ENCODE measurements around the gene SLC46A2. TPM values are rescaled to one million over a fixed set of nuclear protein-coding genes. Genes with fewer than 3 reads are reported as not detected.

Gene SLC46A2
- total RNA-seq, 1 donor from 2014 or later: not detected

- TF ChIP-seq EZH2 (IDR thresholded peaks at IDR 0.05; ENCODE audit: insufficient read depth, low read length) (no peak), CTCF (IDR thresholded peaks at IDR 0.05; ENCODE audit: insufficient read depth, low read depth, low read length) (peak; percentile 100)
- Histone ChIP-seq H3K4me3 (ENCODE audit: insufficient read depth, low read depth, low read length) (no peak overlapping the region), H3K27ac (ENCODE audit: low read depth, low read length) (no peak overlapping the region), H2AFZ (ENCODE audit: low read depth, low read length) (no peak overlapping the region), H3K9ac (ENCODE audit: low read length) (no peak overlapping the region), H3K79me2 (ENCODE audit: insufficient read depth, low read length) (no peaks in the 10 kb centered on the region), H3K27me3 (ENCODE audit: insufficient read depth, low read length) (no peaks in the 10 kb centered on the region), H3K4me2 (ENCODE audit: low read length) (no peak overlapping the region), H3K9me3 (ENCODE audit: insufficient read depth, low read depth, low read length) (no peaks in the 10 kb centered on the region), H4K20me1 (ENCODE audit: insufficient read depth, low read length) (peaks cover 9% of the 10 kb centered on the region), H3K4me1 (ENCODE audit: insufficient read depth, low read length) (peaks cover 4% of the 10 kb centered on the region), H3K36me3 (ENCODE audit: insufficient read depth, low read length) (peaks cover under 1% of the 10 kb centered on the region)
- no peak for FAIRE-seq
- peak; percentile 27 for DNase-seq (ENCODE audit: low read depth)
- Mint-ChIP-seq H3K4me1 (ENCODE audit: low read depth, unreplicated experiment) (peaks cover 2% of the 10 kb centered on the region), H3K27me3 (ENCODE audit: low read depth, unreplicated experiment) (no peaks in the 10 kb centered on the region), H3K27ac (ENCODE audit: unreplicated experiment) (no peak overlapping the region), H3K36me3 (ENCODE audit: low read depth, unreplicated experiment) (peaks cover 6% of the 10 kb centered on the region), H3K4me3 (ENCODE audit: unreplicated experiment) (no peak overlapping the region), H3K9me3 (ENCODE audit: unreplicated experiment) (no peaks in the 10 kb centered on the region)
These were observed 45.7 kb downstream of the SLC46A2 start for GRCh38 chr9:112844771-112845542.

- H3K4me1 Mint-ChIP-seq (ENCODE audit: low read depth, unreplicated experiment): peaks cover 2% of the 10 kb centered on the region
- no peak for FAIRE-seq
These were observed 48.1 kb downstream of the SLC46A2 start for GRCh38 chr9:112842555-112842954.

More at GRCh38 chr9:112842555-112842954, 48.1 kb downstream of the SLC46A2 start:
- H4K20me1 ChIP-seq (ENCODE audit: insufficient read depth, low read length): peaks cover 6% of the 10 kb centered on the region
- H3K36me3 ChIP-seq (ENCODE audit: insufficient read depth, low read length): peaks cover 2% of the 10 kb centered on the region
- no peak for DNase-seq (ENCODE audit: low read depth)
- no peak overlapping the region for H2AFZ ChIP-seq (ENCODE audit: low read depth, low read length)
- H3K79me2 ChIP-seq (ENCODE audit: insufficient read depth, low read length): no peaks in the 10 kb centered on the region
- no peak for TF ChIP-seq CTCF (IDR thresholded peaks at IDR 0.05; ENCODE audit: insufficient read depth, low read depth, low read length)
- no peak for TF ChIP-seq EZH2 (IDR thresholded peaks at IDR 0.05; ENCODE audit: insufficient read depth, low read length)
- H3K36me3 Mint-ChIP-seq (ENCODE audit: low read depth, unreplicated experiment): peaks cover 11% of the 10 kb centered on the region
- H3K9me3 Mint-ChIP-seq (ENCODE audit: unreplicated experiment): no peaks in the 10 kb centered on the region
- H3K27me3 Mint-ChIP-seq (ENCODE audit: low read depth, unreplicated experiment): no peaks in the 10 kb centered on the region
- peaks cover 4% of the 10 kb centered on the region for H3K4me1 ChIP-seq (ENCODE audit: insufficient read depth, low read length)
- H3K27ac ChIP-seq (ENCODE audit: low read depth, low read length): no peak overlapping the region
- no peaks in the 10 kb centered on the region for H3K27me3 ChIP-seq (ENCODE audit: insufficient read depth, low read length)
- no peaks in the 10 kb centered on the region for H3K9me3 ChIP-seq (ENCODE audit: insufficient read depth, low read depth, low read length)
- no peak overlapping the region for H3K4me2 ChIP-seq (ENCODE audit: low read length)
- no peak overlapping the region for H3K4me3 Mint-ChIP-seq (ENCODE audit: unreplicated experiment)
- H3K27ac Mint-ChIP-seq (ENCODE audit: unreplicated experiment): no peak overlapping the region
- H3K9ac ChIP-seq (ENCODE audit: low read length): no peak overlapping the region
- no peak overlapping the region for H3K4me3 ChIP-seq (ENCODE audit: insufficient read depth, low read depth, low read length)
